GM21576 (cell line): ENCODE data around the gene MAPK4.
"Not testable (repeated sequence)": the region's sequence is repeated elsewhere in the genome, so short reads cannot be mapped to it uniquely, and the experiment has no call there.

Experiments used
- ATAC-seq: cut with Tn5 transposase; IDR thresholded peaks from one replicate; pipeline ENCODE4 v1.9.1; 2021; ENCODE audit warnings: mild to moderate bottlenecking, moderate library complexity; ENCODE audit not compliant: unreplicated experiment

MAPK4 gene

DNA sequence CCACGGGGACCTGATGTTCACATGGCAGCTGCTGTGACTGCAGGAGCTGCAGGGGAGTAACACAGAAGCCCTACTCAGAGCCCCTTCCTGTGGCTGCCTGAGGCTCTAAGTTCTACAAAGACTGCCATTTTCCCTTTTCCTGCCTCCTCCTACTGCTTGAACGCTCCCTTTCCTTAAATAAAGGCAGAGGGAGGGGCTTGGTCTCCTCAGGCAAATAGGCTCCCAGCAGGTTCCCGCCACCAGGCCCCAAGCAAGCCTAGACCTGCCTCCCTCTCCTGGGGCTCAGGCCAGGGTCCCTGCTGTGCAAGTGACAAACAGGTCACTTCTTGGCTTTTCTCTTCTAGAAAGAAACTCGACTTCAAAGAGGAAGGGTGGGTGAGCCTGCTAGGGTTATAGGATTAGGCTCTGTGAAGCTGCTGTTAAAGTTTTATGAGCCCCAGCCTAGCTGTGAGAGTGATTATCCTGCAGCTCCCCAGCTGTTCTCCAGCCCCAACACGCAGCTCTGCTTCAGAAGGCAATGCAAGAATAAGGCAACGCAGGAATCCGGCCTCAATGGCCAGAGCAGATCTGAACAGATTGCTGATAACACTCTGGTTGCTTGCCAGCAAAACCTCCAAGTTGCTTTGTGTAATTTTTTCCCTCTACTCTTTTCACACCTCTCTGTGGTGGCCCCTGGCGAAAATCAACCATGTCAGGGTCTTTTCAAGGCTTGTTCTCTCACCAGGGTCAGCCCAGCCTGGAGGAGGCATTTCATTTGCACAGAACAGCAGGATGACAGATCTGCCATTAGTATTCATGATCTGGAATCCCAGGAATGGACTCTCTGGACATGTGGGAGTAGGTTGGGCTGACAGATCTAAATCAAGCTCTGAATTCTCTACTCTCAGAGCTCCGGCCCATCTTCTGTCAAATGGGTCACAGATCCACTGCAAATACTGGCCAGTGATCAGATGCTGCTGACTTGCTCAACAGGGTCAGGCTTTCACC lies 188.6 kb downstream of the MAPK4 start:
- ATAC-seq: no peak

DNA sequence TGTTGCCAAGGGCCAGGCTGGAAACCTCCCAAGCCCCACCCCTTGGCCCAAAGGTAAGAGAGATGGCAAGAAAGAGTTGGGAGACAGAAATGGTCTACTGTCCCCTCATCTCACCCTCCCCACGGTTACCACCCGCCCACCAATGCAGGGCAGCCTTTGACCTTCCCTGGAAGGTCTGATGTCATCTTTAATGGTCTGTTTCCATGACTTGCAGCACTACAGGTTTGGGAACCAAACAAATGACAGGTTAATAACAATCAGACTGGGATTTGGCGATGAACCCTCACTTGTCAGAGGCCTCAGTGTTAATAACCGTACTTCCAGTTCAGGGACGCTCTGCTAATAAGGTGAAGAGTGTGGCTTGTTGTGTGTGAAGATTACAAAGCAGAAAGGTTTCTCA lies 189.5 kb downstream of the MAPK4 start:
- no peak for ATAC-seq

DNA sequence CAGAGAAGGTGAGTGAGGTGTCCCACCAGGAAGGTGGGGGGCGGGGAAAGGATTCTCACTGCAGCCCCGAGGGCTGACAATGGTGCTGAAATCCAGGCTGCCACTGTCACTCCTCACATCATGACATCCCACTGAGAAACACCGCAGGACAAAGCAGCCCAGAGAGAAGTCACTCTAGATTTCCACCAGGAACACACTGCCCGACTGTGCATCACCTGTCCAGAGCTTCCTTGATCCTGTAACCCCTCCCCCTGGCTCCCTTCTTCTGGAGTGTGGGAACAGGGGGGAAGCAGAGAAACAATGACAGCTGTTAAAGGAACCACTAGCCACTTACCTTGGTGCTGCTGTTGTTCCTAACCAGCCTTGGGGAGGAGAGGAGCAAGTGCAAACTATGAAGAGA lies 190.1 kb downstream of the MAPK4 start:
- no peak for ATAC-seq

DNA sequence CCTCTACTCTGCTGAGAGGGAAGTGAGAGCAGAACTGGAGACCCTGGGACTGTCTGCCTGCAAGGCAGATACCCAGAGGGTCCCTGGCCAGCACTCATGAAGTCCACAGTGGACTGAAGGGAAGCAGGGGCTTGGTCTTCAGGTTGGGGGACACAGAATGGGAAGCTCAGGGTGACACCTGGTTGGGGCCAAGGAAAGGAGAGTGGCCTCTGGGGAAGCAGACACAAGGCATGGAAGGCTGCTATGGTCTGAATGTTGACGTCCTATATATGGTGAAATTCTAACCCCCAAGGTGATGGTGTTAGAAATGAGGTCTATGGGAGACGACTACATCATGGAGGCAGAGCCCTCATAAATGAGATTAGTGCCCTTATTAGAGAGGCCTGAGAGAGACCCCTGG lies 190.7 kb downstream of the MAPK4 start:
- no peak for ATAC-seq

- no peak for ATAC-seq
Observed at GRCh38 chr18:50751490-50751889, 191.6 kb downstream of the MAPK4 start.

DNA sequence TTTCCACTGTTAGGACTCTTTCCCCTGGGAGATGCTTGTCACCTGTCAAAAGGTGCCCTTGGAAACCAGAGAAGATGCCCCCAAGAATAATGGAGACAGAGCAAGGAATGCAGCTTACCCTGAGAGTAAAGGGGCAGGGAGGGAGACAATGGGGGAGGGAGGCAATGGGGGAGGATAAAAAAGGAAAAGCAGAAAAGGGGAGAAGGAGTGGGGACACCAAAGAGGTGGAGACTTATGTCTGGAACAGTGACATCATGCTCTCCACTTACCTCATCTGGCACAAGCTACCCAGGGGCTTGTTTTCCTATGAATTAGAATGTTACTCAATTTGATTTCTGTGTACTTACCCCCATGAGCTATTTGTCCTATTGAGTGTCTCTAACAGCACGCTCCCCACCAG lies 192.1 kb downstream of the MAPK4 start:
- ATAC-seq: no peak

GRCh38 chr18:50753311-50753710 lies 193.4 kb downstream of the MAPK4 start:
- ATAC-seq: no peak

DNA sequence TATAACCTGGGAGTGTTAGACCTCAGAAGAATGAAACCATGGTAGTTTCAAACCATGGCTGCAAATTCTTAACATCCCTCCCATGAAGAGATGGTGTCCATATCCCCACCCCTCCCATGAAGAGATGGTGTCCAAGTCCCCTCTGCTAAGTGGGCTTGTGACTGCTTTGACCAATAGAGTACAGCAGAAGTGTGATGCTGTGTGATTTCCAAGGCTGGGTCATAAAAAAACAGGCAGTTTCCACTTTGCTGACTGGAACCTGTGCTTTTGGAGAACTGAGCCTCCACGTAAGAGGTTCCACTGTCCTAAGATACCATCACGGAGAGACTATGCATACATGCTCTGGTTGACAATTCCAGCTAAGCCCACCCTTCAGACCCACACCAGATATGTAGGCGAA lies 194.4 kb downstream of the MAPK4 start:
- no peak for ATAC-seq

DNA sequence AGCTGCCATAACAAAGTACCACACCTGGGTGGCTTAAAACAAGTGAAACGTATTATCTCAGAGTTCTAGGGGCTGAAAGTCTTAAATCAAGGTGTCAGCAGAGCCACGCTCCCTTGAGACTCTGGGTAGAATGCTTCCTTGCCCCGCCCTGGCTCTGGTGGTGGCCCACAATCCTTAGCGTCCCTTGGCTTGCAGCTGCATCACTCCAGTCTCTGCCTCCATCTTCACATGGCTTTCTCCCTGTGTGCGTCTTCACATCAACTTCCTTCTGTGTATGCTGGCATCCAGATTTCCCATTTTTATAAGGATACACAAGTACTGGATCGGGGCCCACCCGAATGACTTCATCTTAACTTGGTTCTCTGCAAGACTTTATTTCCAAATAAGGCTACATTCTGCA lies 197.5 kb downstream of the MAPK4 start:
- no peak for ATAC-seq

GRCh38 chr18:50769463-50769862 lies 209.6 kb downstream of the MAPK4 start:
- no peak for ATAC-seq

GRCh38 chr18:50775207-50775606 lies 215.3 kb downstream of the MAPK4 start:
- ATAC-seq: no peak

GRCh38 chr18:50775726-50776125 lies 215.8 kb downstream of the MAPK4 start:
- ATAC-seq: no peak

DNA sequence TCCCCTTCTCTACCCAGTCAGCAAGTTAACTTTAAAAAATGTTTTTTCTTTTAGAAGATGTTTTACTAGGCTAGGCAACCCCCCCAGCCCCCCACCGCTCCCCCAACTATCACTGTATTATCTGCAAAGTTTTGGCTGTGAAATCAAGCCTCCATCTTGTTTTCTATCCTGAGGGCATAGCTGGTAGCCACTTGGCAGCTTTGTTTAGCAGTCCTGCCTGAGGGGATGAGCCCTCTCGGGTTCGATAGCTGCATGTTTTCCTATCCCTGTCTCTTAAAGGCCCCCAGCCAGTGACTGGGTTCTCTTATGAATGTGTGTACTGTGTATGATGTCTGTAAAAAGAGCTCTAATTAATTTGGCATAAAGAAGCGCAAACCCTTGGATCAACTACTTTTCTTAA lies 216.5 kb downstream of the MAPK4 start:
- ATAC-seq: no peak

- ATAC-seq: not testable (repeated sequence)
Observed at GRCh38 chr18:50779021-50779420, 219.1 kb downstream of the MAPK4 start.
